ENCODE data around the gene AVEN. TPM values are rescaled to one million over a fixed set of nuclear protein-coding genes. Genes with fewer than 3 reads are reported as not detected.
"Not testable (repeated sequence)": the region's sequence is repeated elsewhere in the genome, so short reads cannot be mapped to it uniquely, and the experiment has no call there.

The AVEN gene
- total and polyA plus RNA-seq, 2 of the 4 experiments (the other 2 are of a cell fraction): 9.1 to 17.6 TPM

DNA sequence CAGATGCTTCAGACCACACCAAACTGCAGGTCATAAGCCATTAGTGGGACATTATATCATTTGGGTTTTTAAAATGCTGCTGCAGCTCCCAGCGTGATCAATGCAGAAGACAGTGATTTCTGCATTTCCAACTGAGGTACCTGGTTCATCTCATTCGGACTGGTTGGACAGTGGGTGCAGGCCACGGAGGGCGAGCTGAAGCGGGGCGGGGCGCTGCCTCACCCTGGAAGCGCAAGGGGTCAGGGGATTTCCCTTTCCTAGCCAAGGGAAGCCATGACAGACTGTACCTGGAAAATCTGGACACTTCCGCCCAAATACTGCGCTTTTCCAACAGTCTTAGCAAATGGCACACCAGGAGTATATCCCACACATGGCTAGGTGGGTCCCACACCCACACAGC, 43.3 kb downstream of the AVEN start:
- H3K14ac ChIP-seq (replicated peaks; ENCODE audit: low read depth, low read length); POLR2A ChIA-PET (ENCODE audit: unreplicated experiment); H3K4me2 ChIP-seq (ENCODE audit: low read depth, low read length); H3K36me3 ChIP-seq (ENCODE audit: control insufficient read depth, insufficient read depth, low read length); H4K91ac ChIP-seq (ENCODE audit: insufficient read depth, low read depth, low read length); in situ Hi-C loops (cut with MboI; ENCODE audit: low sequenced_read_pairs); H3K27me3 ChIP-seq (ENCODE audit: control insufficient read depth, insufficient read depth, low read length); H4K5ac ChIP-seq (ENCODE audit: low read depth, low read length); H3K56ac ChIP-seq (ENCODE audit: extremely low read depth, insufficient read depth, low read length); BruUV-seq (replicated peaks); H2AFZ ChIP-seq (replicated peaks; ENCODE audit: low read length, poor library complexity); DNase-seq; H3K9ac ChIP-seq (ENCODE audit: low read depth, low read length); H3K9me3 ChIP-seq (ENCODE audit: control insufficient read depth, insufficient read depth, low read length); ATAC-seq (ENCODE audit: low read depth); H3K27ac ChIP-seq (ENCODE audit: insufficient read depth, low read length); CTCF ChIA-PET; H4K8ac ChIP-seq (ENCODE audit: low read depth in 2 of 2, low read length in 2 of 2); H2BK20ac ChIP-seq (ENCODE audit: low read depth, low read length); H3K4ac ChIP-seq (ENCODE audit: low read depth, low read length); H2AK5ac ChIP-seq (ENCODE audit: low read depth, low read length); H2BK120ac ChIP-seq (ENCODE audit: low read depth, low read length); H2BK15ac ChIP-seq (ENCODE audit: low read depth, low read length); H3K18ac ChIP-seq (ENCODE audit: low read depth, low read length); H3K4me3 ChIP-seq (ENCODE audit: insufficient read depth, low read depth, low read length); dilution Hi-C loops (cut with HindIII; ENCODE audit: low sequenced_read_pairs, unreplicated experiment); H2AK9ac ChIP-seq (replicated peaks; ENCODE audit: low read depth, low read length, poor library complexity); H3K9me1 ChIP-seq (ENCODE audit: insufficient read depth, low read length); H2BK5ac ChIP-seq (ENCODE audit: low read depth, low read length, poor library complexity, severe bottlenecking); H4K20me1 ChIP-seq (ENCODE audit: insufficient read depth, low read length); H3K4me1 ChIP-seq (ENCODE audit: control insufficient read depth, insufficient read depth, low read length); H3K23ac ChIP-seq (ENCODE audit: low read depth, low read length): not testable (repeated sequence)
- peaks cover 7 to 10% of the 10 kb centered on the region in 2 experiments; a peak in 3 of 4 replicates for H3K79me1 ChIP-seq (ENCODE audit: low read depth in 1 of 2, low read length in 2 of 2)
- intact Hi-C loops (cut with micrococcal nuclease): loop anchor here (10.0 kb wide), 1 partner anchor 701 kb away; no protein-coding TSS in a partner anchor
- WGBS, 2 experiments (ENCODE audit: extremely low coverage in 2 of 2, insufficient read length in 1 of 2): 100% methylated on average over 4 of the region's 10 CpGs; no CpG with 5 or more reads in 1 of the 2 experiments

Measured in IMR-90 (cell line).